MCF 10A (cell line): ENCODE data around the gene WNT3A. TPM values are rescaled to one million over a fixed set of nuclear protein-coding genes. Genes with fewer than 3 reads are reported as not detected.

Source experiments
- BruUV-seq: library from RNA; stranded (reverse); fragments of 400-500 nt; replicated peaks from 2 replicates; lab custom pipeline; 2021; lab: Mats Ljungman, UMichigan
- CTCF ChIA-PET: fragments of 300-600 bp; sonication (Branson Sonifier 250); formaldehyde crosslinking; extraction: SDS; loops from one replicate; lab custom pipeline; 2021; ENCODE audit warnings: antibody characterized with exemption, inconsistent platforms; lab: Yijun Ruan, JAX
- POLR2A ChIA-PET: fragments of 300-600, 350-650 bp; sonication (Branson Sonifier 250); formaldehyde crosslinking; extraction: SDS; loops from one replicate; lab custom pipeline; 2020; ENCODE audit warnings: antibody characterized with exemption, inconsistent platforms; lab: Yijun Ruan, JAX
- DNase-seq: peaks from one replicate; pipeline ENCODE4 v3.0.0-alpha.2; 2018; ENCODE audit not compliant: unreplicated experiment
- H3K27ac Mint-ChIP-seq: one replicate; pipeline ENCODE4 v1.8.0; 2022; ENCODE audit warnings: mild to moderate bottlenecking, low read depth, mixed read lengths; ENCODE audit not compliant: unreplicated experiment
- H3K27me3 Mint-ChIP-seq: one replicate; pipeline ENCODE4 v1.8.0; 2022; ENCODE audit warnings: mixed read lengths; ENCODE audit not compliant: insufficient read depth, unreplicated experiment
- H3K36me3 Mint-ChIP-seq: one replicate; pipeline ENCODE4 v1.8.0; 2022; ENCODE audit warnings: mild to moderate bottlenecking, moderate library complexity, mixed read lengths; ENCODE audit not compliant: insufficient read depth, unreplicated experiment
- H3K4me1 Mint-ChIP-seq: one replicate; pipeline ENCODE4 v1.8.0; 2022; ENCODE audit warnings: mixed read lengths; ENCODE audit not compliant: insufficient read depth, unreplicated experiment
- H3K4me3 Mint-ChIP-seq: one replicate; pipeline ENCODE4 v1.8.0; 2022; ENCODE audit warnings: mild to moderate bottlenecking, moderate library complexity, mixed read lengths; ENCODE audit not compliant: unreplicated experiment
- H3K9me3 Mint-ChIP-seq: one replicate; pipeline ENCODE4 v1.8.0; 2022; ENCODE audit warnings: mixed read lengths; ENCODE audit not compliant: unreplicated experiment
- intact Hi-C: fragments of 100-400 bp; cut with micrococcal nuclease; formaldehyde crosslinking; loops from 2 replicates; pipeline ENCODE4 v1.14.1; 2022
- total RNA-seq: library from RNA; stranded (reverse); gene quantifications from 2 replicates; pipeline ENCODE4 v1.2.3, GENCODE V29; 2022
- TF ChIP-seq, protein P1 (sequence below): fragments of 200-600 bp; IDR thresholded peaks from one replicate; pipeline ENCODE4 v1.8.0; 2022; ENCODE audit warnings: antibody characterized with exemption, mild to moderate bottlenecking; ENCODE audit not compliant: unreplicated experiment

WNT3A gene
- total RNA-seq, 1 experiment from 2014 or later = not detected

DNA sequence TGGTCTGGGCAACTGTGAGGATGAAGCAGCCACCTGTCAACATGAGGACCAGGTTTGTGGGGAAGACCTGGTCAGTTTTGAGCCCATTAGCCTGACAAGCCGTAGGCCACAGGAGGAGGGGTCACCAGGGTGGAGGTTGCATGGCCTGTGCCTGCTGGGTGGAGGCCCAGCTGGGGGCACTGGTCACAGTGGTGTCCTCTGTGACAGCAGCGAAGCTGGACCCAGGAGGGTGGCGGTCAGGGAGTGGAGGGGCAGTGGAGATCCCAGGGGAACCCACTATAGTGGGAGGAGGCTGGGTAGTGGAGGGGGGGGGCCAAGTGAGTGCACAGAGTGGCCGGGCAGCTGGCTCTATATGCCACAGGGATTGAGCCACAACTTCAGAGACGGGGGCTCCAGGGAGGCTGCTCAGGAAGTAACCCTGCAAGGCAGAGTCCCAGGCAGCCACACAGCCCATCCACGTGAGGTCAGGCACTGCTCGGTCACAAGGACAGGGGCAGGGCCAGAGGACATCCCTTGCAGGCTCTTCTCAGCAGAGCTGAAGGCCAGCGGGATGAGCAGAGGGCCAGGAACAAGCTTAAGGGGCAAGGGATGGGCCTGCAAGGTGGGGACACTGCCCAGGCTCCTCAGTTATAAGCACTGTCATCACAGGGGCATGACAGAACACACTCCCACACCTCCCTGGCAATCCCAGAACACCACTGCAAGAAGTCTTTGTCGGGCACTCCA is 98.6 kb downstream of the WNT3A start:
- H3K9me3 Mint-ChIP-seq = no peaks in the 10 kb centered on the region
- TF ChIP-seq, protein P1, sequence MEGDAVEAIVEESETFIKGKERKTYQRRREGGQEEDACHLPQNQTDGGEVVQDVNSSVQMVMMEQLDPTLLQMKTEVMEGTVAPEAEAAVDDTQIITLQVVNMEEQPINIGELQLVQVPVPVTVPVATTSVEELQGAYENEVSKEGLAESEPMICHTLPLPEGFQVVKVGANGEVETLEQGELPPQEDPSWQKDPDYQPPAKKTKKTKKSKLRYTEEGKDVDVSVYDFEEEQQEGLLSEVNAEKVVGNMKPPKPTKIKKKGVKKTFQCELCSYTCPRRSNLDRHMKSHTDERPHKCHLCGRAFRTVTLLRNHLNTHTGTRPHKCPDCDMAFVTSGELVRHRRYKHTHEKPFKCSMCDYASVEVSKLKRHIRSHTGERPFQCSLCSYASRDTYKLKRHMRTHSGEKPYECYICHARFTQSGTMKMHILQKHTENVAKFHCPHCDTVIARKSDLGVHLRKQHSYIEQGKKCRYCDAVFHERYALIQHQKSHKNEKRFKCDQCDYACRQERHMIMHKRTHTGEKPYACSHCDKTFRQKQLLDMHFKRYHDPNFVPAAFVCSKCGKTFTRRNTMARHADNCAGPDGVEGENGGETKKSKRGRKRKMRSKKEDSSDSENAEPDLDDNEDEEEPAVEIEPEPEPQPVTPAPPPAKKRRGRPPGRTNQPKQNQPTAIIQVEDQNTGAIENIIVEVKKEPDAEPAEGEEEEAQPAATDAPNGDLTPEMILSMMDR = no peak
- ChIA-PET POLR2A (interaction anchor here (0.6 to 10.8 kb wide), 8 partner anchors 11 to 371 kb away, joined by 3 to 128 read pairs (median 3); partner anchors contain the start of genes ARF1 and IBA57), CTCF (interaction anchor here (0.8 to 1.9 kb wide), 3 partner anchors 21 to 105 kb away, joined by 3 to 7 read pairs (median 5); no protein-coding TSS in a partner anchor)
- H3K27ac Mint-ChIP-seq = no peak overlapping the region
- no peaks in the 10 kb centered on the region for H3K27me3 Mint-ChIP-seq
- intact Hi-C loops = loop anchor here (10.0 kb wide), 1 partner anchor 621 kb away; no protein-coding TSS in a partner anchor
- BruUV-seq = no TSS peak
- H3K4me3 Mint-ChIP-seq = no peak overlapping the region
- no peak for DNase-seq
- peaks cover 24% of the 10 kb centered on the region for H3K4me1 Mint-ChIP-seq
- H3K36me3 Mint-ChIP-seq = peaks cover 44% of the 10 kb centered on the region

DNA sequence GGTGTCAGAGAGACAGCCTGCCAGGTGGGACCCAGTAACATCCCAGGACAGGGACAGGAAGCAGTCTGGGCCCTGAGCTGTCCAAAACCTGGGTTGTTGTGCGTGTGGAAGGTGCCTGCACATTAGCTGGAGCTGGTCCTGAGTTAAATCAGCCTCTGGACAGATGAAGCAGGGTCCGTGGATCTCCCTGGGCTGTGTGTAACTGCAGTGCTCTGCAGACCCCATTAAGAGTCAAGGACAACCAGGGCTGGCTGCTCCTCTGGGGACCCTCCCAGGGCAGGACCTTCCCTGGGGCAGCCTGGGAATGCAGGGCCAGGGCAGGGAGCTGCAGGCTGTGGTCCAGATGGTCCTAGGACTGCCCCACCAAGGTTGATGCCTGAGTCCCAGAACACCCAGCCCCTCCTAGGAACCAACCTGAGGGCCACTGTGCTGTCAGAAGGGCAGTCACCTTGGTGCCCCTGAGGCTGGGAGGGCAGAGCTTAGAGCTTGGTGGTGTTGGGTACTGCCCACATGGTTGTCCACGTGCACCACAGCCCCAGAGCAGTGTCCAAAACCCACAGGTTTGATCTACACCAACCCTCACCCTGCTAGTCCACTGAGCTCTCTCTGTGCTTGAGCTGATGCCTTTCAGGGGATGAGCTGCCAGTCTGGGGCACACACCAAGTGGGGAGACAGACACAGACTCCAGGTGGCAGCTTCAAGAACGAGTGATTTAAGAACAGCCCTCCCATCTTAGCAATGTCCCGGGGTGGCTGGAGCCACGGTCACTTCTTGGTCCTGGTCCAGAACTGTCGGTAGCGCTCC is 99.4 kb downstream of the WNT3A start:
- no TSS peak for BruUV-seq

DNA sequence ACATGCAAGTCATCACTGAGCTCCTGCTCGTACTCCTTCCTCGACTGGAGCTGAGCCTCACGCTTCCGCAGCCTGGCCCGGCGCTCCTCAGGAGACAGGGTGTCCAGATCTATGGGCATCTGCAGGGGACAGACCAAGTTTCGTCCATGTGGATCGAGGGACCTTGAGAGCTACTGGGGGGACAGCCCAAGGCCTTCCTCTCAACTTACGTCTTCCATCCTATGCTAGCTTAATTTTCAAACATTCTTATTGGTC is 99.9 kb downstream of the WNT3A start:
- intact Hi-C loops = loop anchor here (10.0 kb wide), 1 partner anchor 622 kb away; no protein-coding TSS in a partner anchor
- Mint-ChIP-seq H3K27ac (no peak overlapping the region), H3K4me1 (peaks cover 15% of the 10 kb centered on the region), H3K4me3 (no peak overlapping the region), H3K9me3 (no peaks in the 10 kb centered on the region), H3K36me3 (peaks cover 31% of the 10 kb centered on the region), H3K27me3 (no peaks in the 10 kb centered on the region)
- DNase-seq = no peak
- POLR2A ChIA-PET = interaction anchor here (0.7 to 10.8 kb wide), 11 partner anchors 12 to 350 kb away, joined by 3 to 128 read pairs (median 3); partner anchors contain the start of genes ARF1, GUK1 and IBA57
- CTCF ChIA-PET = interaction anchor here (0.7 to 1.9 kb wide), 9 partner anchors 16 to 111 kb away, joined by 3 to 7 read pairs (median 5); partner anchors contain the start of gene IBA57
- BruUV-seq = no TSS peak
- TF ChIP-seq, protein P1 = no peak

More for the DNA sequence above, 99.4 kb downstream of the WNT3A start:
- DNase-seq = no peak
- ChIA-PET CTCF (interaction anchor here (0.7 to 1.9 kb wide), 10 partner anchors 16 to 110 kb away, joined by 3 to 7 read pairs (median 5); partner anchors contain the start of gene IBA57), POLR2A (interaction anchor here (0.7 to 10.8 kb wide), 12 partner anchors 11 to 350 kb away, joined by 3 to 128 read pairs (median 3); partner anchors contain the start of genes ARF1, GUK1 and IBA57)
- TF ChIP-seq, protein P1 = no peak
- intact Hi-C loops = loop anchor here (10.0 kb wide), 1 partner anchor 621 kb away; no protein-coding TSS in a partner anchor
- Mint-ChIP-seq H3K9me3 (no peaks in the 10 kb centered on the region), H3K27me3 (no peaks in the 10 kb centered on the region), H3K4me1 (peaks cover 20% of the 10 kb centered on the region), H3K27ac (no peak overlapping the region), H3K4me3 (no peak overlapping the region), H3K36me3 (peaks cover 37% of the 10 kb centered on the region)
